ENCODE measurements around the gene OR52N2.

GRCh38 chr11:5809122-5809519, 397 bp downstream of the OR52N2 start:
- TF ChIP-seq POLR2A (IDR thresholded peaks at IDR 0.05) (no peak), CTCF (IDR thresholded peaks at IDR 0.05) (no peak)

Data from adrenal gland (tissue), 5 donors.